HG03159 (cell line): ENCODE results near the gene CSNK2A2.

Source experiments
- ATAC-seq: cut with Tn5 transposase; IDR thresholded peaks from one replicate; pipeline ENCODE4 v1.9.1; 2021; ENCODE audit warnings: mild to moderate bottlenecking, moderate library complexity; ENCODE audit not compliant: unreplicated experiment

CSNK2A2 gene

GRCh38 chr16:58114827-58115825, 82.8 kb downstream of the CSNK2A2 start:
- no peak for ATAC-seq

GRCh38 chr16:58111302-58111627, 86.6 kb downstream of the CSNK2A2 start:
- no peak for ATAC-seq

DNA sequence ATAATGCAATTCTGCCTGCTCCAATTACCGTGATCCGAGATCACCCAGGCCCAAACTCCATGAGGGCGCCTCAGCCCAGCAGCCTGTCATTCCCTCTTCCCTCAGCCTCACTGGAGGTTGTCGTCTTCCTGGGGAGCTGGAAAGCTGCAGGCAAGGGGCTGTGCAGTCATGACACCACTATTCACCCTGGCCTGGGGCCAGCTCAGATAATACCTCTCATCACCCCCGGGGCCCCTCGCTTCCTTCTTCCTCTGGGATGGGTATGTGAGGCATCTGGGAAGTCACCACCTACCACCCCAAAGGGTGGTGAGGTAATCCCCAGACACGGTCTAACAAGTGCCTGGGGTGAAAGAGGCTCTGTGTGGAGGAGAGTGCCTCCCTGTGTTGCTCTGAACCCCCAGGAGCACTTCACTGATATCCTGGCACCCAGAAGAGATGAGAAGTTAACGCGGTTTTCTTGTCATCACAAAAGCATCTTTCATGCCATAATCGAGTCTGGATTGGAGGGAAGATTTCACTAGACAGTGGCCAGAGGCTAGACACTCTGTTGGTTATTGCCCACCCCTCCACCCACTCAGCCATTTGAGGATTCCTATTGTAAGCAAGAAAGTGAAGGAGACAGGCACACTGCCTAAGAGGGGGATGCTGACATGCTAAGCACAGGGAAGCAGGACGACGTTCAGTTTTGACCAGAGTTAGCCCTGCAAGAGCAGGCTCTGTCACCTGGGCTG, 87.2 kb downstream of the CSNK2A2 start:
- ATAC-seq = no peak

- no peak for ATAC-seq
Observed at GRCh38 chr16:58109881-58110280, 88.0 kb downstream of the CSNK2A2 start.

- ATAC-seq = no peak
Observed at GRCh38 chr16:58109330-58109729, 88.6 kb downstream of the CSNK2A2 start.
